Right lobe of liver (tissue), 6 donors: ENCODE measurements around the gene SCYGR2. TPM values are rescaled to one million over a fixed set of nuclear protein-coding genes. Genes with fewer than 3 reads are reported as not detected.
"Not testable (repeated sequence)": the region's sequence is repeated elsewhere in the genome, so short reads cannot be mapped to it uniquely, and the experiment has no call there.

Source experiments
- ATAC-seq, 4 donors: fragments of 200-7000 bp; cut with Tn5 transposase; one replicate each; pipeline ENCODE4 v1.9.1; 2020; ENCODE audit warnings: mild to moderate bottlenecking in 4 of 4, moderate library complexity in 4 of 4
- DNase-seq, 3 donors: peaks; one replicate each; pipeline ENCODE4 v3.0.0-alpha.2; 2020
- H3K27ac ChIP-seq, 3 donors: fragments of 200-600 bp; one replicate each; pipeline ENCODE4 v1.8.0; 2022
- H3K27me3 ChIP-seq, 2 donors: fragments of 200-600 bp; one replicate each; pipeline ENCODE4 v1.8.0; 2022
- H3K36me3 ChIP-seq, 4 donors: fragments of 200-600 bp; sonication (generic) in 1 of 4; one replicate each; pipeline versions ENCODE4 v1.5.1 to v1.8.0; 2017 to 2022; ENCODE audit warnings: control low read depth in 1 of 4
- H3K4me1 ChIP-seq, 4 donors: fragments of 200-600 bp; sonication (generic) in 1 of 4; one replicate each; pipeline versions ENCODE4 v1.5.1 to v1.8.0; 2017 to 2022; ENCODE audit warnings: control low read depth in 1 of 4
- H3K4me3 ChIP-seq, 3 donors: fragments of 200-600 bp; one replicate each; pipeline ENCODE4 v1.8.0; 2022
- H3K9me3 ChIP-seq, 4 donors: fragments of 200-600 bp; sonication (generic) in 1 of 4; one replicate each; pipeline versions ENCODE4 v1.5.1 to v1.8.0; 2017 to 2022; ENCODE audit warnings: control low read depth in 1 of 4
- POLR2A ChIP-seq: fragments of 450-650 bp; IDR thresholded peaks from one replicate; pipeline ENCODE4 v1.6.1; 2017; ENCODE audit warnings: antibody characterized with exemption, mild to moderate bottlenecking
- WGBS: methylation state at CpG from one replicate; pipeline ENCODE4 v1.1.6; 2018; ENCODE audit warnings: low coverage, low lambda C conversion rate; ENCODE audit not compliant: insufficient coverage; ENCODE audit errors: missing lambda C conversion rate; 5-methylcytosine and 5-hydroxymethylcytosine counted together
- intact Hi-C, 2 donors: fragments of 100-400 bp; cut with DNase I; formaldehyde crosslinking; loops; one replicate each; pipeline versions ENCODE4 v1.11.2 to v1.14.1; 2022
- long read RNA-seq: library from polyadenylated mRNA; unstranded; transcript quantifications from one replicate; pipeline ENCODE4 v2.0.0, GENCODE V29; 2019
- total RNA-seq, 6 experiments: library from RNA; depleted of rRNA in 2 of 6; stranded (reverse); fragments of >200 nt in 2 of 6; fragmentation: NEBNext Ultra II Directional in 3 of 6; extraction: Animal tissue kit (Norgen Biotek cat#: 25700) in 3 of 6; gene quantifications; one replicate each; pipeline versions ENCODE4 v1.1.0 to v1.2.4, GENCODE V29; 2016 to 2023
- TF ChIP-seq, protein P1 (sequence below), 4 donors: fragments of 200-600 bp in 3 of 4; fragments of 450-650 bp in 1 of 4; IDR thresholded peaks; one replicate each; pipeline versions ENCODE4 v1.5.1 to v1.8.0; 2016 to 2022; ENCODE audit warnings: antibody characterized with exemption in 4 of 4, mild to moderate bottlenecking in 2 of 4
- donor health status: DM: no; HTN: yes; CAD: no.
- donor health status: DM: no; HTN: no; CAD: no.
- donor health status: DM: no; HTN: no; CAD: no.
- donor health status: DM: no; HTN: yes; CAD: no.
- donor health status: DM: no; HTN: yes; CAD: no.

Gene SCYGR2, protein sequence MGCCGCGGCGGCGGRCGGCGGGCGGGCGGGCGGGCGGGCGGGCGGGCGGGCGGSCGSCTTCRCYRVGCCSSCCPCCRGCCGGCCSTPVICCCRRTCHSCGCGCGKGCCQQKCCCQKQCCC
- not detected for total RNA-seq
- long read RNA-seq: 0 reads

DNA sequence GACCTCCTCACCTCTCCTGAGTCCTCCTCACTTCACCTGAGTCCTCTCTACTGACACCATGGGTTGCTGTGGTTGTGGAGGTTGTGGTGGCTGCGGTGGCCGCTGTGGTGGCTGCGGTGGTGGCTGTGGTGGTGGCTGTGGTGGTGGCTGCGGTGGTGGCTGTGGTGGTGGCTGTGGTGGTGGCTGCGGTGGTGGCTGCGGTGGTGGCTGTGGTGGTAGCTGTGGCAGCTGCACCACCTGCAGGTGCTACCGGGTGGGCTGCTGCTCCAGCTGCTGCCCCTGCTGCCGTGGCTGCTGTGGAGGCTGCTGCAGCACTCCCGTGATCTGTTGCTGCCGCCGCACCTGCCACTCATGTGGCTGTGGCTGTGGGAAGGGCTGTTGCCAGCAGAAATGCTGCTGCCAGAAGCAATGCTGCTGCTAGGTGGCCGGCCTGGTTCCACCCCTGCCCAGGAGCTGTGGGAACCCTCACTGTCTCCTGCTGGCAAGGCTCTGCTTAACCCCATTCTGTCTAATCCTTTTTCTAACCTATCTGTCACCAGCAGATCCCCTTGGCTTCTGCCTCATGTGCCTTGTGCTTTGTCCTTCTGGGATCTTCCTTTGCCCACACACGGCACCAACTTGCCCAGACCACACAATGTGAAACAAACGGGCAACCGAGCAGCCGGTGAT lies at the start of gene SCYGR2:
SCYGR2 (plus strand) TSS at position 59 of the 669 bp plus-strand sequence; CDS start at position 59, 0 bp downstream.
- H3K36me3 ChIP-seq, H3K9me3 ChIP-seq, DNase-seq, H3K27me3 ChIP-seq, H3K27ac ChIP-seq, H3K4me3 ChIP-seq, ATAC-seq, intact Hi-C loops, H3K4me1 ChIP-seq: not testable (repeated sequence)
- 83% methylated on average over 6 of the region's 16 CpGs for WGBS

DNA sequence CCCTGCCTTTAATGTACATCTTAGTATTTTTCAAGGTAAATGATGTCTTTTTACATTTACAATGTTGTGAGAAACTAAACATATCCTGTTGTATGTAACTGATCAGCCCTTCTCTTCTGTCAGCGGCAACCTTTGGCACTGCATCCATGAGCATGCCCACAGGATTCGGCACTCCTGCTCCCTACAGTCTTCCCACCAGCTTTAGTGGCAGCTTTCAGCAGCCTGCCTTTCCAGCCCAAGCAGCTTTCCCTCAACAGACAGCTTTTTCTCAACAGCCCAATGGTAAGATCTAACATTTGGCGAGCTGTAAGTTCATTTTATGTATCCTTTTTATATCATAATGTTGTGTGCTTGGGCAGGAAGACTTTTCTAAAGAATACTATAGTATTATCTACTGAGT lies 46.9 kb upstream of the SCYGR2 start:
- WGBS: 100% methylated on average over 2 of the region's 3 CpGs
- H3K4me3 ChIP-seq: no peak overlapping the region
- H3K36me3 ChIP-seq: peaks cover 0 to 38% (median 3%) of the 10 kb centered on the region in 4 donors
- no peak for TF ChIP-seq POLR2A
- TF ChIP-seq, protein P1, sequence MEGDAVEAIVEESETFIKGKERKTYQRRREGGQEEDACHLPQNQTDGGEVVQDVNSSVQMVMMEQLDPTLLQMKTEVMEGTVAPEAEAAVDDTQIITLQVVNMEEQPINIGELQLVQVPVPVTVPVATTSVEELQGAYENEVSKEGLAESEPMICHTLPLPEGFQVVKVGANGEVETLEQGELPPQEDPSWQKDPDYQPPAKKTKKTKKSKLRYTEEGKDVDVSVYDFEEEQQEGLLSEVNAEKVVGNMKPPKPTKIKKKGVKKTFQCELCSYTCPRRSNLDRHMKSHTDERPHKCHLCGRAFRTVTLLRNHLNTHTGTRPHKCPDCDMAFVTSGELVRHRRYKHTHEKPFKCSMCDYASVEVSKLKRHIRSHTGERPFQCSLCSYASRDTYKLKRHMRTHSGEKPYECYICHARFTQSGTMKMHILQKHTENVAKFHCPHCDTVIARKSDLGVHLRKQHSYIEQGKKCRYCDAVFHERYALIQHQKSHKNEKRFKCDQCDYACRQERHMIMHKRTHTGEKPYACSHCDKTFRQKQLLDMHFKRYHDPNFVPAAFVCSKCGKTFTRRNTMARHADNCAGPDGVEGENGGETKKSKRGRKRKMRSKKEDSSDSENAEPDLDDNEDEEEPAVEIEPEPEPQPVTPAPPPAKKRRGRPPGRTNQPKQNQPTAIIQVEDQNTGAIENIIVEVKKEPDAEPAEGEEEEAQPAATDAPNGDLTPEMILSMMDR (IDR thresholded peaks at IDR 0.05): no peak
- no peak for DNase-seq
- no peak for ATAC-seq
- no peaks in the 10 kb centered on the region for H3K27me3 ChIP-seq
- no peaks in the 10 kb centered on the region for H3K4me1 ChIP-seq
- H3K27ac ChIP-seq: no peak overlapping the region
- intact Hi-C loops: no loop called here
- H3K9me3 ChIP-seq: no peaks in the 10 kb centered on the region

DNA sequence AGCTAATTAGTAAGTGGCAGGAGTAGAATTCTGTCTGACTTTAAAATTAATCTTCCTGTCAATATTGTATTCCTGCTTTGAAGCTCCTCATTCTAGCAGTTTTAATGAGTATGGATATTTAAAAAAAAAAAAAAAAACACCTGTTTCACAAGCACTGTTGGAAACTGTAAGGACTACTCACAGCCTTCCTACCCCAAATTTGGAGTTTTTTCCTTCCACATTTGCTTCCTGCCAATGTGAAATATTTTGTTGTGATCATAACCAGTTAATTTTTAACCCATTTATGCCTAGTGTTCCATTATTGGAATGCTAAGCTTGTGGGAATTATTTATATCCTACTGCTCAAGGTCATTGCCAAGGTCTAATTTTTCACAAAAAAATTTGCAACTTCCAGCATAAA lies 36.1 kb upstream of the SCYGR2 start:
- ATAC-seq: no peak
- H3K27me3 ChIP-seq: no peaks in the 10 kb centered on the region

DNA sequence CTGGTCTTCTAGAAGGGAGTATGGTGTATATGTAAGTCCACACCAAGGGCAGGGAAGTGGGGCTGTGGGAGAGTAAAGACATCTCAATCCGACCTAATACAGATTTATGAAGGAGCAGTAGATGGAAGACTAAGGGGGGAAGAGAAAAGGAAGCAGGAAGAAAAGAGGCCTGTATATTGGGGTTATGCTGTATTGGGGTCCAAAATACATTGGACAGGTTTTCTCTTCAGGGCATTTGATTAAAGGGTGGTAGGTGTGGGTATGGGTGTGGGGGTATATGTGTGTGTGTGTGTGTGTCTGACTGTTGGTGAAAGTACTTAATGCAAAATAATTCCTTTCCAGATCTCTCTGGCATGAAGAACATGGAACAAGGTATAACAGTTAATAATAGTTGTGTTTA lies 33.6 kb upstream of the SCYGR2 start:
- intact Hi-C loops: no loop called here
- DNase-seq (no peak), ATAC-seq (no peak)
- 100% methylated on average over 1 of the region's 1 CpG for WGBS
- no peak overlapping the region for H3K4me3 ChIP-seq
- TF ChIP-seq, protein P1 (IDR thresholded peaks at IDR 0.05): no peak
- no peak for TF ChIP-seq POLR2A
- no peak overlapping the region for H3K27ac ChIP-seq
- H3K4me1 ChIP-seq: no peaks in the 10 kb centered on the region
- H3K9me3 ChIP-seq: no peaks in the 10 kb centered on the region
- H3K27me3 ChIP-seq: no peaks in the 10 kb centered on the region
- H3K36me3 ChIP-seq: peaks cover 0 to 2% (median 0%) of the 10 kb centered on the region in 4 donors

More for the DNA sequence above, 36.1 kb upstream of the SCYGR2 start:
- Histone ChIP-seq H3K9me3 (no peaks in the 10 kb centered on the region), H3K4me3 (no peak overlapping the region), H3K36me3 (peaks cover 0 to 2% (median 0%) of the 10 kb centered on the region in 4 donors), H3K4me1 (no peaks in the 10 kb centered on the region), H3K27ac (no peak overlapping the region)
- no peak for DNase-seq
- no peak for TF ChIP-seq POLR2A
- TF ChIP-seq, protein P1 (IDR thresholded peaks at IDR 0.05): no peak
- intact Hi-C loops: no loop called here

DNA sequence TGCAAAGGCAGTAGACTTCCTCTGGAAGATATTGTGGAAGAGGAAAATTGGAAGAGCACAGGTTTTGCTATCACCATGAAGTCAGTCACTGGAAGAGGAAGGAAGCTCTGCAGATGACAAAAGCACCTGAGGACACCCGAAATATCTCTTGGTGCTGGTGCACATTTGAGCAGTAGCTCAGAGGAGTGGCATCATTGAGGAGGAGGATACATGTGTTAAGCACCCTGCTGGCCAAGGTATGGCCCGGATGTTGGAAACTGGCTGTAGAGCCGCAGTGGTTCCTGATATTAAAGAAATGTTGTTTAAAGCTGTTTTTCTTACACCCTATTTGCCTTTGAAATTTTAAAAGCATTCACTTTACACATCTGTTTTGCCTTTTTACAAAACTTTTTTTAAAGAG lies 32.7 kb upstream of the SCYGR2 start:
- Histone ChIP-seq H3K4me3 (no peak overlapping the region), H3K9me3 (no peaks in the 10 kb centered on the region), H3K27ac (no peak overlapping the region), H3K36me3 (peaks cover 0 to 2% (median 0%) of the 10 kb centered on the region in 4 donors), H3K4me1 (no peaks in the 10 kb centered on the region), H3K27me3 (no peaks in the 10 kb centered on the region)
- DNase-seq: no peak
- 58% methylated on average over 3 of the region's 3 CpGs for WGBS
- ATAC-seq: no peak
- intact Hi-C loops: no loop called here
- TF ChIP-seq, protein P1 (IDR thresholded peaks at IDR 0.05): no peak
- no peak for TF ChIP-seq POLR2A
